HG02623 (cell line): ENCODE data around the gene CA5A.
"Not testable (repeated sequence)": the region's sequence is repeated elsewhere in the genome, so short reads cannot be mapped to it uniquely, and the experiment has no call there.

Experiments
- ATAC-seq: cut with Tn5 transposase; IDR thresholded peaks from one replicate; pipeline ENCODE4 v1.9.1; 2021; ENCODE audit warnings: moderate library complexity; ENCODE audit not compliant: unreplicated experiment

The CA5A gene

DNA sequence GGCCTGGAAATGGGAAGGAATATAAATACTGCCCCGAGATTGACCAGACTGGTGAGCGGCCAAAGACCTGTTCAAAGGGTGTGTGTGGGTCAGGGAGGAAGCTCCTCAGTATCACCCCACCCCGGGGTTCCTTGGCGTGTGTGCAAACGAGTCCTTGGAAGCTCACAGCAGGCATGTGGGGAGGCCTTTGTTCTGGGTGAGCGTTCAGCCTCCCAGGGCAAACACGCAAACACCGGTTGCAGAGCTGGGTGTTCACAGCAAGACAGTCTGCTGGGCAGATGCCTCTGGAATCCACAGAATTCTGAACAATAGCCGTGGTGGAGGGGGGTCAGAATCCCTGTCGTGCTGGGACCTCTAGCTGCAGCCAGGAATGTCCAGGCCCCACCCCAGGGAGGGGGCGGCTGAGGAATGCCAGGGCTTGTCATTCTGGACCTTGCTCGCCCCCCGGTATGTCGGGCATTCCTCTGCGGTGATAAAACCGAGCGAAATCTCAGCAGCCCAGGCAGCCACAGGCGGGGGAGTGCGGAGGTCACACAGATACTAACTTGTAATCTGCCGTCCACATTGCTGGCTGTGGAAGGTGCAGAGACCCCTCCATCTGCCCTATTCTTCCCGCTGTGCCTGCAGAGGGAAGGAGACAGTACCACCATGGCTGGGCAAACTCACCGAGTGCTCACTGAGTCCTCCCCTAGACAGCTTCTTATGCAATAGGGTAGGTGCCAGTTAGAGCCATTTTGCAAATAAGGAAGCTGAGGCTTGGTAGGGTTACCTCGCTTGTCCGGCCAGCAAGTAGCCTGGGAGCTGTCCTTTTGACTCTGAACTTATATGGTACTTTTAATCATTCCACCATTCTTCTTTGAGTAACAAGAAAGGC lies 65.7 kb downstream of the CA5A start:
- not testable (repeated sequence) for ATAC-seq

DNA sequence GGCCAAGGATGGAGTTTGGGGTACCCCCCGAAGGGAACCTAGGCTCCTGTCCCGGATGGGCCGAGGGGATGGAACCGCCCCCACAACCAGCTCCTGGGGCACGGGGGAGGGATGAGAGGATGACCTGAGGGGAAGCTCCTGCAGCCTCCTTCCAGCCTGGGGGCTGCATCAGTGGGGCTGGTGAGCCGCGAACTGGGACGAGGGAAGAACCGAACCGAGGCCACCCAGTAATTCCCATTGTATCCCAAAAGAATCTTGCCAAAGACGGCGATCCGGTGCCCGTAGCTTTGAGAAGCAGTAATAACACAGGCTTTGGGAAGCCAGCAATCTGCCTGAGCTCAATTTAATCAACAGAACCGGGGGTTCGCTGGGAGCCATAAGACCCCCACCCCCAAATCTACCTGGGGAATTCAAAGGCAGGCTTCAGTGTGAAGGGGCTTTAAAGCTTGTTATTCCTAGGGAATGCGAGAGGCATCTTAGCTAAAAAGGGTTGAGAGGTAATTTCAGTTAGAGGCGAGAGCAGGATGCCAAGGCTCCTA lies 66.4 kb downstream of the CA5A start:
- not testable (repeated sequence) for ATAC-seq

DNA sequence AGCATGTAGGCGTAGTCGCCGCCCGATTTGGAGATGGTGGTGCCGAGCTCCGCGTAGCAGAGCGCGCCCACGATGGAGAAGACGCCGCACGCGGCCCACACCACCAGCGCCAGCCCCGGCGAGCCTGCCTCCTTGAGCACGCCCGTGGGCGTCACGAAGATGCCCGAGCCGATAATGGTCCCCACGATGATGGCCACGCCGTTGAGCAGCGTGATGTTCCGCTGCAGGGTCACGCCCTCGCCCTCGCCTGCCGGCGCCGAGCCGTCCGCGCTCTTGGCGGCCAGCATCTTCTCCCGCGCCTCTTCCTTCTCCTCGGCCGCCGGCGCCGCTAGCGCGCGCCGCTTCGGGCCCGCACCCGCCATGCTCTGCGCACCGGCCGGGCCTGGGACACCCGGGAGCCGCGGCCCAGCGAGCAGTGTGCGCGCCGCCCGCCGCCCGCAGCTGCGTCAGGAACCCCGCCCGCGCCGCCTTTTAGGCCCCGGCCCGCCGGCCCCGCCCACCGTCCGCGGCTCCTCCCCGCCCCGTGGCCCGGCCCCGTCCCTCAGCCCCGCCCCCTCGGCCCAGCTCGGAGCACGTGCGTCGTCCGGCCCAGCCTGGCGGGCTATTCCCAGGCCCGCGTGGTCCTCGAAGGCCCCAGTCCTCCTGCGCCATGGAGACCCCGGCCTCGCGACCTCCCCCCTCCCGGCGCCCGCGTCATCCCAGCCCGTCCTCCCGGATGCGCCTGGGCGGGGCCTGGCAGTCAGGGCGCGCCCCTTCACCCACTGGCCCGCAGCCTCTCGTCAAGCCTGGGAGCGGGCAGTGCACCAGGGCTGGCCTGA lies 67.1 kb downstream of the CA5A start, which contains the start of gene SLC7A5:
Gene SLC7A5 (minus strand): TSS at position 447 of the 818 bp plus-strand sequence. CDS start 85 bp downstream, at position 362.
- ATAC-seq: peak; percentile 51

DNA sequence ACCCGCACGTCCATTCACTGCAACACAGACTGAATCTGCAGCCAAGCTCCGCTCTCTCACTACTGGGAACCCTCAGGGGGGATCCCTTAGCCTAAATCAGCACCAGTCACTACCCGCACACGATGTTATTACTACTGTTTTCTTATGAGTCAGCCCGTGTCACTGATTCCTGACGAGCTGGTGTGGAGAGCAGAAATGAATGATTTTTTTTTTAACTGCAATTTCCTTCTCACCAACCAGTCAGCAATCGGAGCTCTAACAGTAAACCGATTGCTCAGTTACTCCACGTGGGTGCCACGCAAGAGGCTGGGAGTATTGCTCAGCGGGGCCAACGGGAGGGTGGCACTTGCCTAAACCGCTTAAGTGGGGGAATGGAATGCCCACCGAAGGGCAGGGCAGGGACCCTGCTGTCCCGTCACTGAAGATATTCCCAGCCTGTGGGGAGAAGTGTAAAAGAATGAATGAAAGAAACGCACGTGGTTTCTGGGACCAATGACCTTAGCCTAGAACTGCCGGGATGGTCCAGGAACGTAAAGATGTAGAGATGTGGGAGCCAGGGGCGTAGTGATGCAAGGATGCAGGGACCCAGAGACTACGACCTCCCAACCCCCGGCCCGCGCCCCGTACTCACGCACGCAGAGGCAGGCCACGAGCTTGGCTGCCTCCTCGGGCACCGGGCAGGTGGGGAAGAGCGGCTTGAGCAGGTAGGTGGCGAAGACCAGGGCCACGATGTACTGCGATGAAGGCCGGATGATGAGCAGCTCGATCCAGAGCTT lies 67.9 kb downstream of the CA5A start:
- ATAC-seq: not testable (repeated sequence)

DNA sequence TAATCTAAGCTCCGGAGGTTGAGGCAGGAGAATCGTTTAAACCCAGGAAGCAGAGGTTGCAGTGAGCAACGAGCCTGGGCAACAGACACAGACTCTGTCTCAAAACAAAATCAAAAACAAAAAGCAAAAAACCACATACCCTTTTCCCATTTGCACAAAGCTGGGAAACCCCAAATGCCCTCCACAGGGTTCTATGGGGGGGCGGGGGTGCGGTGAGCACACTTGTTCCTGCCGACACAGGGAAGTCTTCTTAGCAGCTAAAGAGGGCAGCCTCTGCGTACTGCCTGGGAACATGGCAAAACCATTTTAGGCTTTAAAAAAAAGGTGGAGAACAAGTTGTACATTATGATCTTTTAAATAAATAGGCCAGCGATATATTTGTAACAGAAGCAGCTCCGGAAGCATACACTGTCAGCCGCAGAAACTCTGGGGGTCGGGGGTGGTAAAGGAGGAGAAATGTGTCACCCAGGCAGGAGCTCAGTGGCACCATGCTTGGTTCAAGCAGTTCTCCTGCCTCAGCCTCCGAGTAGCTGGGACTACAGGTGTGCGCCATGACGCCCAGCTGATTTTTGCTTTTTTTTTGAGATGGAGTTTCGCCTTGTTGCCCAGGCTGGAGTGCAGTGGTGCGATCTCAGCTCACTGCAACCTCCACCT lies 70.3 kb downstream of the CA5A start:
- not testable (repeated sequence) for ATAC-seq

DNA sequence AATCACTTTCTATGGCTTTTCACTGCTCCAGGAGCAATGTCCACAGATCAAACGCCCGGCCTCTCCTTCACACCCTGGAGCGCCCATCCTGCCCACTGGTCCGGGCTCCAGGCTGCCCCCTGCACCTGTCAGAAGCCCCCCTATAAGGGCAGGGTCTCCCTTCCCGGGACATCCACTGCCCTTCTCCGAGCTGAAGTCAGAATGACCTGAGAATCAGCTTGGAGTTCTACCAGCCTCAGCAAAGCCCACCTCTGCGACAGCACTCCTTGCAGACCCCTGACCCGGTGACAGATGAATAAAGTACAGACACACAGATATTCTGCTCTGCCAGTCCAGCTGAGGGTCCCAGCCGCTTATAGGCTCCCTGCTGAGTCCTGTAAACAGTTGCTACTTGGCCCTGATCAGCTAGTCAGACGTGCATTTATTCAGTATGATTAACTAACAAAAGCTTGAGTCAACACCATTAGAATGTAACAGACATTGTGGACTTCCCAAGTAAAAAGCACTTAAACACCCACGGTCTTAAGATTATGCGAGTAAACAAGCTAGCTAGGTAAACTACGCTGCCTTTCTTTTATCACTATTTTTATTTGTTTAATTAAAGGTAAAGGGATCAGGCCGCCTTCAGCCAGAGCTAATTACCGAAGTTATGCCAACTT lies 71.9 kb downstream of the CA5A start:
- no peak for ATAC-seq

DNA sequence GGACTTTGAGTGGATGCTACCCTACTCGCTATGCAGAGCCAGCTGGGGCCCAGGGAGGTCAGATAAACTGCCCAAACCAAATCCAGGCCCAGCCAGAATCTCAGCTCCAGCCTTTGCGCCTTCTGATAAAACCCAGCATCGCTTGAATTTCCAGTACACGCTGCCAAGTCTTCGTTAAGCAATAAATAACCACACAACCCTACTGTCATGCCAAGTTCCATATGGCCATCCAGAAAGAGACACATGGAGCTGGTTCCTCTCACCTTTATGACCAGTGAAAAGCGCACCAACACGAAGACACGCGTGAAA lies 73.0 kb downstream of the CA5A start:
- ATAC-seq: not testable (repeated sequence)

DNA sequence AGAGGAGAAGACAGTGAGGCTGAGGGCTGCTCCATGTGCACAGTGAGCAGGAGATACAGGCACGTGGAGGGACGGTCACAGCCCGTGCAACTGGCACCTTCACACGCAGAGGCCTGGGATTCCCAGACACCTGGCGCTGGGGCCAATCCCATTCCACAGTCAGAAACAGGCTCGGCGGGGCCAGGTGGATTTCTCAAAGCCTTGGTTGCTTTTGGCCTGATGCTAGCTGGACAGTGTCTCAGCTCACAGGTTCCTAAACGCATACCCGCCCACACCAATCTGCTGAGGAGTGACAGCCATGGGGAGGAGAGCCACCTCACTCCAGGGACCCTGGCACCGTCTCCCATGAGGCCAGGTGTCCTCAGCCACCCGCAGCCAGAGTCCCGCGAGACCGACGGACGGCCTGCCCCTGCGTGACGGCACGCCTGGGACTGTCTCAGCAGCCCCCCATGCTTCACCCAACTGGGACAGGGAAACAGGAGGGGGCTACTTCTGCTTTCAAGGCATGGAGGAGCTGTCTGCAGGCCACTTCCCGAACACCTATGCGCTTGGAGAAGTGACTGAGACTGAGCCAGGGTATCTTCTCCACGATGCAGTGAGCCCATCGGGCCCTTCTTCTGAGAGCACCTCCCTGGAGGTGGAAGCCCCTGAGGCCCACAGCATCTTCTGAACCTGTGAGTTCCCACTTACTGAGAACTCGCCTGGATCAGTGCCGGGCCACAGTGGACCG lies 73.6 kb downstream of the CA5A start:
- ATAC-seq: not testable (repeated sequence)

DNA sequence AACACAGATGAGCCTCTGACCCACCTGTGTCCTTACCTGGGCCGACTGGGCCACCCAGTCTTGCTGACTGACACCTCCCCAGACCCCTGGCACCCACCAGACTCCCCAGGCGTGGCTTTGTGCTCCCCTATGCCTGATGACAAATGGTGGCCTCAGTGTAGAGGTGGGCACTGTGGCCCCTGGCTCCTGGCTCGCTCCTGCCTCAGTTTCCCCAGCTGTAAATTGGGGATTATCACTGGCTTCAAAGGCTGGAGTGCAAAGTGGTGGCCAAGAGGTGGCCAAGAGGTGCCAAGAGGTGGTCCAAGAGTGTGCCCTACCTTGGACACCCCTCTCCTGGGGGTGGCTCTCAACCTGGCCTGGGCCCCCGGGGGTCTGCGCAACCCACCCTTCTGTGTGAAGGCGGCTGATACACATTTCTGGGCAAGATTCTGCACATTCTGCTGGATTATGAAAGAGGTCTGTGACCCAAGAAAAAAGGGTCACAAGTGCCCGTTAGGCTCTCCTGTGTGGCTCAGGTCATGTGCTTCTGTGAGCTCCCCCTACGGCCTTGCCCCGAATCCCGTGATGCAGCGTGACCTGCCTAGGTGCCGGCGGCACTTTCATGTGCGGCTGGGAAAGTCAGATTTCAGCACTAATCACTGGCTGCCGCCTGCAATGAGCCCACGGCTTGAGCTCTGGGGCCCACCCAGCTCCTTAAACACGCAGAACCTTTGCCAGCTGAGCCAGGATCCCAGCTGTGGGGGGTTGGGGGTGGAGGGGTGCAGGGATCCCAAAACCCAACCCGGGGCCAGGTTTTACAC lies 74.8 kb downstream of the CA5A start:
- ATAC-seq: not testable (repeated sequence)

DNA sequence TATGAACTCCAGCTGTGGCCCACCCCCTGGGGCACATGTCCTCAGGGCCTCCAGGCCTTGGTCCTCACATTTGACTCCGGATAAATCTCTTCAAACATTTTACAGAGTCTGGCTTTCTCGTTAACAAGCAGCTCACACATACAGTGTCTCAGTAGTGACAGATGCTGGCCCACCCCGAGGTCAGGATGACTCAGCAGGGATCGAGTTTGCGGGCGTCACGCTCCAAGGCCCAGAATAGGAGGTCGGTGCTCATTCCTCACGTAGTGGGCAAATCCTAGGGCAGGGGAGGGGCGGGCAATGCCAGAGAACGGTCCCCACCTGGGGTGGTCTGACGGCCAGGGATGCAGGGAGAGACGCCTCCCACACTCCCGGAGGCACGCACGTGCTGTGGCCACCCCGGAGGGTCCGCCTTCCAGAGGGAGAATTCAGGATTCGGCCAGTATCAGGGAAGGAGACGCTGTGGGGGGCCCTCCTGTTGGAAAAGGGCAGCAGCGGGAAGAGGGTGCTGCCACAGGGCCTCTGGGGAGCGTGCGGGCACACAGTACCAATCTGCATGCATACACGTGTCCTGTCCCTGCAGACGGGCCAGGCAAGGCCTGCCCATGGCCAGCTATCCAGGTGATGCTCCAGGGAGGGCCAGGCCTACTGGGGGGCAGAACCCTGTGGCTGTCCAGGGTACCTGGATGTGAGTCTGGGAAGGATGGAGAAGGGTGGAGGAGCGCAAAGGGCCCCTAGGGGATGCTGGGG lies 75.6 kb downstream of the CA5A start:
- ATAC-seq: no peak

DNA sequence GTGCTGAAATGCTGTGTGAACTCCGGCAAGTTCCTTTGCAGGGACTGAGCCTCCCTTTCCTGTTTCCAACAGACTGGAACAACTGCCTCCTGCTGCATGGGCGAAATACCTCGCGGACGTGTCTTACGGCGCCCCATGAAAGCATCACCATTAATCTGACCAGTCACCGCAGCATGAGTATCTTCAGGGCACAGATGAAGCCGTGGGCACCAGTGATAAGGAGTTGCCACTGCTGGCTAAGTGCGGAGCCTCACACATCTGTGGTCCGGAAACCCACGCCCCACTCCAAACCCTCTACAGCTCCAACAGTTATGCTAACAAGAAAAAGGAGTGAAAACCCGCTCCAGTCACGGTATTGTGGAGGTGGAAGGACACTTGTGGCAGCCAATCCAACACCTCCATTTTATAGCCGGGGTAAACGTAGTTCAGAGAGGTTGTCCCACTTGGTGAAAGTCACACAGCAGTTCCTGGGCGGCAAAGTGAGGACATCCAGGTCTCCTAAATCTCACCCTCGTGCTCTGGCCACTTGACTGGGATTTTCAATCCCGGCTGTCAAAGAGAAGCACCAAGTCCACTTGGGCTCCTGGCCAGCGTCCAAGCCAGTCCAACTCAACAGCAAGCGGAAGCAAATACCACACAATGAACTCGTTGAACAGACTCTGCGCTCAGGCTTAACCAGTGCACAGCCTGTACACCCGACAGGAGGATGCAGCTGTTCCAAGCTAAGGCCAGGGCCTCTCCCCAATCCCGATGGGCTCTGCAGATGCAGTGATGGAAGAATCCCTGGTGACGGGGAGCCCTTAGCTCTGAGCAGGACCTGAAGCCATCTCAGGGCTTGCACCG lies 78.0 kb downstream of the CA5A start:
- not testable (repeated sequence) for ATAC-seq

DNA sequence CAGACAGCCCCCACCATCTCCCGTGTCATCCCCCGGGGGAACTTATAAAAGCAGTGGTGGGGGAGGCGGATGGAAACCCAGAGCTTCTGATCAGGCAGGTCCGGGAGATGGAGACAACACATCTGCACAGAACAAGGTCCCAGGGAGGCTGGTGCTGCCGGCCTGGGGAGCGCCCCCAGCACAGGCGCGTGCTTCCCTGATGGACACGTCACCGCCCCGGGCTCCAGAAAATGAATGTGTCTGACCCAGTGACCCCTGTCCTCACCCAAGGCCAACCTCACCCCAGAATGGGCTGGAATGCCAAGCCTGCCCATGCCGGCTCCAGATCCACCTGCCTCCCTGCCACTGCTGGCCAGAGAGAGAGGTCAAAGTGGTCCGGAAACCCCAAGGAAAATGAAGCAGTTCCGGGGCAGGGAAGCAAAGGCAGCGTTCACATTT lies 79.5 kb downstream of the CA5A start:
- ATAC-seq: no peak

DNA sequence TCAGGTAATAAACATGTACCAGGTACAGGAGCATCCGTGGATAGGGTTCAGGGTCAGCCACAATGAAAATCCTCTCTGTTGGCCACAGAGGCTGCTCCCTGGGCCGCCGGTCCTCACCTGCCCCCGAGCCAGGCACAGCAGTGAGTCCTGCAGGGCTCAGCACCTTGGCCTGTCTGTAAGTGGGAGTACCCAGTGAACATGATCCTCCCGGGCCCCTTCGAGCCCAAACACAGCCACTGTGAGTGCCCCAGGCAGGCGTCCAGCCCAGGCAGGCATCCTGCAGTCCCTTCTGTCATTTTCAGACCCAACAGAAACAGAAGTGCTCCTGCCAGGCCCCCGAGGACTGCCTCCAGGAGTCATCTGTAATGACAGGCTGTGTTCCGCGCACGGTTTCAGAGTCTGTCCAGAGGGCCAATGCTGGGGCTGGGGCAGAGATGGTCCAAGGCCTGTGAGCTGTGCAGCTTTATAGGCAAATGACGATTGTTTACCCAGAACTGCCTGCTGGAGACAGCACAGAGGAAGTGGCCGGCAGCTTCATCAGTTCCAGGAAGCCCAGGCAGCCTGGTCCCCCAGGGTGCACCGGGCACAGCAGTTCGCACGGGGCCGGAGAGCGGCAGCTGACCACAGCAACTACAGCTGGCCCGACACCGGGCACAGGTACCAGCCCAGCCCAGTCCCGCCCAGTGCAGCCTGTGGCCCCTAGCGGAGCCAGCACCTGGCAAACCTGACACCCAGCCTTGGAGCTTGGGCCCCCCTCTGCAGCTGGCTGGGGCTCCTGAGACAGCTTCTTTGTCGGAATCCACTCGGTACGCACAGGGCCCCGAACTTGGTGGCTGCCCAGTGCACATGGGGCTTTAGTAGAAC lies 80.2 kb downstream of the CA5A start:
- no peak for ATAC-seq

DNA sequence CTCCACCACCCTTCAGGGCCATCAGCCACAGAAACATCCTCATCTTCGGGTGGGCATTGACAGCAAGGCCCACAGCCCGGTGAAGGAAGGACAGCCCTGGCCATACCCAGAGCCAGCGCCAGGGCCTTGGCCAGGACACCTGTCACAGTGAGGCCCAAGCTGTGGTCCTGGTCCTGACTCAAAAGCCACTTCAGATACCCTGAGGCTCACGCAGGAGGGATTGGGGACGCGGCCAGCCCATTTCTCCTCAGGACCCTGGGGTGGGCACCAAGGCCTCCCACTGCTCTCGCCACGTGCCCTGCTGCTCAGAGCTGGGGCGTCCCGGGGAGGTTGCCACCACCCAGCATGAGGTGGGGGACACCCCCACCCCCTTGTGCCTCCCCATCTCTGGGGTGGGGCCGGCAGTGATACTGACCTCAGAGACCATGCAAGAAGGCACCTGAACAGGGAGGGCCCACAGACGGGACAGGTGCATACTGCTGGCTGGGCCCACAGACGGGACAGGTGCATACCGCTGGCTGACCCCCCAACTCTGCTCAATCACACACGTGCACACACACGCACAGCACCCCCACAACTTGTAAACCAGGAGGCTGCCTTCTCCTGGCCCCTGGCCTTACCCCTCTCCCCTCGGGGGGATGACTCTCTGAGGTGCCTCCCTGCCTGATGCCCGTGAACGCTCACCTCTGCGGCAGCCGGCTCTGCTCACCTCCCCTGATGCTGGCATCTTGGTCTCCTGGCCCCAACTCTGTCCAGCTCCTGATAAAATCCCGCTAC lies 81.2 kb downstream of the CA5A start:
- no peak for ATAC-seq
